ENCODE results near the gene EGR4.

The EGR4 gene

GRCh38 chr2:73249636-73250035, 43.7 kb downstream of the EGR4 start:
- no peak for DNase-seq (ENCODE audit: low read depth)

GRCh38 chr2:73246850-73247249, 46.5 kb downstream of the EGR4 start:
- DNase-seq (ENCODE audit: low read depth): no peak

GRCh38 chr2:73244580-73244979, 48.8 kb downstream of the EGR4 start:
- no peak for DNase-seq (ENCODE audit: low read depth)

GRCh38 chr2:73243884-73244570, 49.3 kb downstream of the EGR4 start:
- no peak for DNase-seq (ENCODE audit: low read depth)

Measured in T-helper 22 cell (primary cell).